Measurements from ENCODE around the gene NCOR2. TPM values are rescaled to one million over a fixed set of nuclear protein-coding genes. Genes with fewer than 3 reads are reported as not detected.

The NCOR2 gene
- total and polyA plus RNA-seq, 2 of the 4 experiments (the other 2 are of a cell fraction) = 12.9 to 40.8 TPM

DNA sequence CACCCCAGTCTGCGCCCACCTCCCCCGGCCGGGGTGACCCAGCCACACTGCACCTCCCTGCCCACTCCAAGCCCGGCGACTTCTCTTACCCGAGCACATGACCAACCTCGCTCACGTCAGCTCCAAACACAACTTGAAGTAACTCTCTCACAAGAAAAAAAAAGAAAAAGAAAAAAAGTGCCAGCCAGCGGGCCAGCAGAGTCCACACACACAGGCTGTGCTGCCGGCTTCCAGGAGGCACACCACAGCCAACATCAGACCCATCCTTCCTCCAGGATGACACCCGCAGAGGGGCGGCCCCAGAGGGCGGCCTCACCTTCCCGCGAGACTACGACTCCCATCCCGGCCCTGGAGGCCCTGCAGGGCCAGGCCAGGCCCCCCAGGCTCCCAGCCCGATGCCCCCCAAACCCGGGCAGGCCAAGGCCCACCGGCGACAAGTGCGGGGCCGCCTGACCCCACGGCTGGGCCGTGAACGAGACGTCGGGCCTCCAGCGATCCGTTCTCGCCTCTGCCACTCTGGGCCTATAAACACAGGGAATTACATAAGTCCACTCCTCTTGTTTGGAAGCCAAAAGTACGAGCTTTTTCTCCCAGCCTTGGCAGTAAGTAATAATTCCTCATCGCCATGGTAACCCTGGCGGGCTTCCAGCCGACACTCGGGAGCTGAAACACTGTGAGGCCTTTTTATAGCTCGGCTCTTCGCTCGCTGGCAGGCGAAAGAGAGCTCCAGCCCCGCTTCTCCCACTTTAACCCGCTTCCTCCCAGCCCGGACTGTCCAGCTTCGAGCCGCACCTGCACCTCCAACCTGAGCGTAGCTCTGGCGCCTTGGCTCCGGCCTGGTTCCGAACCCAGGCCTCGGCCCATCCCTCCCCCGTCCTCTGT is 49.1 kb downstream of the NCOR2 start:
- peaks cover 37% of the 10 kb centered on the region for H3K4me1 ChIP-seq (ENCODE audit: control insufficient read depth, insufficient read depth, low read length)
- no peak overlapping the region; the same call in 1 of the 2 replicates for H2BK20ac ChIP-seq (ENCODE audit: low read depth, low read length)
- H3K18ac ChIP-seq (ENCODE audit: low read depth, low read length) = peak overlapping the region; percentile 25
- ChIA-PET CTCF (interaction anchor here (0.7 to 1.5 kb wide), 3 partner anchors 30 to 249 kb away, joined by 3 to 4 read pairs (median 3); no protein-coding TSS in a partner anchor), POLR2A (ENCODE audit: unreplicated experiment) (interaction anchor here (0.6 kb wide), 2 partner anchors 130 to 199 kb away, joined by 3 to 8 read pairs; no protein-coding TSS in a partner anchor)
- H3K9me3 ChIP-seq (ENCODE audit: control insufficient read depth, insufficient read depth, low read length) = no peaks in the 10 kb centered on the region
- peak overlapping the region in 1 of 2 experiments; percentile 52; a peak in 2 of 4 replicates for H4K8ac ChIP-seq (ENCODE audit: low read depth in 2 of 2, low read length in 2 of 2)
- in situ Hi-C loops (cut with MboI; ENCODE audit: low sequenced_read_pairs) (no loop called here), dilution Hi-C loops (cut with HindIII; ENCODE audit: low sequenced_read_pairs, unreplicated experiment) (no loop called here), intact Hi-C loops (cut with micrococcal nuclease) (loop anchor here (2.0 to 5.0 kb wide), 3 partner anchors 49 to 229 kb away; partner anchors contain the start of gene NCOR2)
- peak overlapping the region; percentile 26; the same call in 1 of the 2 replicates for H3K9ac ChIP-seq (ENCODE audit: low read depth, low read length)
- H2BK5ac ChIP-seq (ENCODE audit: low read depth, low read length, poor library complexity, severe bottlenecking) = peak overlapping the region; percentile 93
- H4K91ac ChIP-seq (ENCODE audit: insufficient read depth, low read depth, low read length) = peak overlapping the region; percentile 74
- peak overlapping the region; percentile 19 for H3K4me3 ChIP-seq (ENCODE audit: insufficient read depth, low read depth, low read length)
- peak overlapping the region; percentile 85 for H2AFZ ChIP-seq (replicated peaks; ENCODE audit: low read length, poor library complexity)
- H3K23ac ChIP-seq (ENCODE audit: low read depth, low read length) = no peak overlapping the region; the same call in 1 of the 2 replicates
- ATAC-seq (ENCODE audit: low read depth) = peak; percentile 78
- H4K20me1 ChIP-seq (ENCODE audit: insufficient read depth, low read length) = peaks cover 98% of the 10 kb centered on the region
- TF ChIP-seq MAZ (IDR thresholded peaks at IDR 0.05; ENCODE audit: borderline replicate concordance, low read depth, low read length) (0 out of 2 replicates have a peak, but pooled peaks have one; percentile 28), CEBPB (IDR thresholded peaks at IDR 0.05; ENCODE audit: low read depth, low read length) (peak; percentile 62), RCOR1 (IDR thresholded peaks at IDR 0.05; ENCODE audit: insufficient replicate concordance, low read length) (peak; percentile 24), NFE2L2 (IDR thresholded peaks at IDR 0.05; ENCODE audit: low read depth, low read length) (no peak), MXI1 (IDR thresholded peaks at IDR 0.05; ENCODE audit: borderline replicate concordance, low read depth, low read length) (0 out of 2 replicates have a peak, but pooled peaks have one; percentile 26), POLR2A (IDR thresholded peaks at IDR 0.05; ENCODE audit: low read depth, low read length) (no peak; the same call in 1 of the 2 replicates), BHLHE40 (IDR thresholded peaks at IDR 0.05; ENCODE audit: low read depth, low read length) (0 out of 2 replicates have a peak, but pooled peaks have one; percentile 2), FOS (IDR thresholded peaks at IDR 0.05; ENCODE audit: low read depth, low read length) (no peak), RAD21 (IDR thresholded peaks at IDR 0.05; ENCODE audit: low read length) (peak; percentile 20; the same call in 1 of the 2 replicates)
- TF ChIP-seq, protein P1, sequence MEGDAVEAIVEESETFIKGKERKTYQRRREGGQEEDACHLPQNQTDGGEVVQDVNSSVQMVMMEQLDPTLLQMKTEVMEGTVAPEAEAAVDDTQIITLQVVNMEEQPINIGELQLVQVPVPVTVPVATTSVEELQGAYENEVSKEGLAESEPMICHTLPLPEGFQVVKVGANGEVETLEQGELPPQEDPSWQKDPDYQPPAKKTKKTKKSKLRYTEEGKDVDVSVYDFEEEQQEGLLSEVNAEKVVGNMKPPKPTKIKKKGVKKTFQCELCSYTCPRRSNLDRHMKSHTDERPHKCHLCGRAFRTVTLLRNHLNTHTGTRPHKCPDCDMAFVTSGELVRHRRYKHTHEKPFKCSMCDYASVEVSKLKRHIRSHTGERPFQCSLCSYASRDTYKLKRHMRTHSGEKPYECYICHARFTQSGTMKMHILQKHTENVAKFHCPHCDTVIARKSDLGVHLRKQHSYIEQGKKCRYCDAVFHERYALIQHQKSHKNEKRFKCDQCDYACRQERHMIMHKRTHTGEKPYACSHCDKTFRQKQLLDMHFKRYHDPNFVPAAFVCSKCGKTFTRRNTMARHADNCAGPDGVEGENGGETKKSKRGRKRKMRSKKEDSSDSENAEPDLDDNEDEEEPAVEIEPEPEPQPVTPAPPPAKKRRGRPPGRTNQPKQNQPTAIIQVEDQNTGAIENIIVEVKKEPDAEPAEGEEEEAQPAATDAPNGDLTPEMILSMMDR (conservative IDR thresholded peaks at IDR 0.05; ENCODE audit: low read depth, low read length) = no peak
- TF ChIP-seq, protein P2, sequence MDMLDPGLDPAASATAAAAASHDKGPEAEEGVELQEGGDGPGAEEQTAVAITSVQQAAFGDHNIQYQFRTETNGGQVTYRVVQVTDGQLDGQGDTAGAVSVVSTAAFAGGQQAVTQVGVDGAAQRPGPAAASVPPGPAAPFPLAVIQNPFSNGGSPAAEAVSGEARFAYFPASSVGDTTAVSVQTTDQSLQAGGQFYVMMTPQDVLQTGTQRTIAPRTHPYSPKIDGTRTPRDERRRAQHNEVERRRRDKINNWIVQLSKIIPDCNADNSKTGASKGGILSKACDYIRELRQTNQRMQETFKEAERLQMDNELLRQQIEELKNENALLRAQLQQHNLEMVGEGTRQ (IDR thresholded peaks at IDR 0.05; ENCODE audit: low read depth, low read length) = peak; percentile 53
- peak overlapping the region; percentile 76 for H3K4me2 ChIP-seq (ENCODE audit: low read depth, low read length)
- peak overlapping the region; percentile 71 for H3K14ac ChIP-seq (replicated peaks; ENCODE audit: low read depth, low read length)
- no peak overlapping the region; the same call in 1 of the 2 replicates for H3K56ac ChIP-seq (ENCODE audit: extremely low read depth, insufficient read depth, low read length)
- no peak overlapping the region for H2BK15ac ChIP-seq (ENCODE audit: low read depth, low read length)
- 0% methylated on average over 18 of the region's 51 CpGs; no CpG with 5 or more reads in 1 of the 2 experiments for WGBS, 2 experiments (ENCODE audit: extremely low coverage in 2 of 2, insufficient read length in 1 of 2)
- H3K9me1 ChIP-seq (ENCODE audit: insufficient read depth, low read length) = peaks cover 36% of the 10 kb centered on the region
- H3K79me1 ChIP-seq (ENCODE audit: low read depth in 1 of 2, low read length in 2 of 2) = peaks cover 24 to 88% of the 10 kb centered on the region in 2 experiments
- peak overlapping the region; percentile 85 for H3K4ac ChIP-seq (ENCODE audit: low read depth, low read length)
- peaks cover 2% of the 10 kb centered on the region; the same call in 1 of the 2 replicates for H3K36me3 ChIP-seq (ENCODE audit: control insufficient read depth, insufficient read depth, low read length)
- H2BK120ac ChIP-seq (ENCODE audit: low read depth, low read length) = peak overlapping the region; percentile 69
- H3K27me3 ChIP-seq (ENCODE audit: control insufficient read depth, insufficient read depth, low read length) = no peaks in the 10 kb centered on the region
- peak overlapping the region; percentile 85 for H3K27ac ChIP-seq (ENCODE audit: insufficient read depth, low read length)
- peak overlapping the region; percentile 97 for H2AK9ac ChIP-seq (replicated peaks; ENCODE audit: low read depth, low read length, poor library complexity)
- no peak overlapping the region for H4K5ac ChIP-seq (ENCODE audit: low read depth, low read length)
- BruUV-seq (replicated peaks) = no TSS peak
- peak overlapping the region; percentile 47 for H2AK5ac ChIP-seq (ENCODE audit: low read depth, low read length)
- peak; percentile 99 for DNase-seq

Data from IMR-90 (cell line).